ENCODE results near the gene DPF3. TPM values are rescaled to one million over a fixed set of nuclear protein-coding genes. Genes with fewer than 3 reads are reported as not detected.

The DPF3 gene
- total RNA-seq, 1 experiment from 2014 or later, result 1.9 TPM

- Mint-ChIP-seq H3K4me3 (ENCODE audit: unreplicated experiment) (no peak overlapping the region), H3K4me1 (ENCODE audit: insufficient read depth, unreplicated experiment) (no peaks in the 10 kb centered on the region), H3K36me3 (ENCODE audit: insufficient read depth, unreplicated experiment) (peaks cover 5% of the 10 kb centered on the region), H3K27me3 (ENCODE audit: insufficient read depth, unreplicated experiment) (no peaks in the 10 kb centered on the region), H3K27ac (ENCODE audit: low read depth, unreplicated experiment) (no peak overlapping the region), H3K9me3 (ENCODE audit: unreplicated experiment) (no peaks in the 10 kb centered on the region)
- POLR2A ChIA-PET, result no interaction called here
- no peak for DNase-seq (ENCODE audit: unreplicated experiment)
- BruUV-seq (replicated peaks), result no TSS peak
- CTCF ChIA-PET, result no interaction called here
- TF ChIP-seq CTCF (IDR thresholded peaks at IDR 0.05; ENCODE audit: unreplicated experiment), result no peak
- intact Hi-C loops (cut with micrococcal nuclease), result no loop called here
These were observed 101.7 kb downstream of the DPF3 start for GRCh38 chr14:72792051-72792788.

GRCh38 chr14:72790887-72791566 lies 102.9 kb downstream of the DPF3 start:
- Mint-ChIP-seq H3K4me3 (ENCODE audit: unreplicated experiment) (no peak overlapping the region), H3K4me1 (ENCODE audit: insufficient read depth, unreplicated experiment) (no peaks in the 10 kb centered on the region), H3K27ac (ENCODE audit: low read depth, unreplicated experiment) (no peak overlapping the region), H3K27me3 (ENCODE audit: insufficient read depth, unreplicated experiment) (no peaks in the 10 kb centered on the region), H3K9me3 (ENCODE audit: unreplicated experiment) (no peaks in the 10 kb centered on the region), H3K36me3 (ENCODE audit: insufficient read depth, unreplicated experiment) (peaks cover 5% of the 10 kb centered on the region)
- no peak for TF ChIP-seq CTCF (IDR thresholded peaks at IDR 0.05; ENCODE audit: unreplicated experiment)
- no peak for DNase-seq (ENCODE audit: unreplicated experiment)
- no TSS peak for BruUV-seq (replicated peaks)
- intact Hi-C loops (cut with micrococcal nuclease), result no loop called here
- ChIA-PET POLR2A (no interaction called here), CTCF (interaction anchor here (0.6 kb wide), 1 partner anchor 244 kb away, joined by 3 read pairs; no protein-coding TSS in a partner anchor)

- ChIA-PET POLR2A (interaction anchor here (0.7 kb wide), 1 partner anchor 145 kb away, joined by 4 read pairs; no protein-coding TSS in a partner anchor), CTCF (no interaction called here)
- Mint-ChIP-seq H3K27me3 (ENCODE audit: insufficient read depth, unreplicated experiment) (no peaks in the 10 kb centered on the region), H3K4me1 (ENCODE audit: insufficient read depth, unreplicated experiment) (no peaks in the 10 kb centered on the region), H3K4me3 (ENCODE audit: unreplicated experiment) (no peak overlapping the region), H3K27ac (ENCODE audit: low read depth, unreplicated experiment) (no peak overlapping the region), H3K36me3 (ENCODE audit: insufficient read depth, unreplicated experiment) (peaks cover 5% of the 10 kb centered on the region), H3K9me3 (ENCODE audit: unreplicated experiment) (no peaks in the 10 kb centered on the region)
- TF ChIP-seq CTCF (IDR thresholded peaks at IDR 0.05; ENCODE audit: unreplicated experiment), result no peak
- intact Hi-C loops (cut with micrococcal nuclease), result no loop called here
- BruUV-seq (replicated peaks), result no TSS peak
- no peak for DNase-seq (ENCODE audit: unreplicated experiment)
These were observed 104.8 kb downstream of the DPF3 start for GRCh38 chr14:72788972-72789728.

GRCh38 chr14:72788255-72788654 lies 105.6 kb downstream of the DPF3 start:
- POLR2A ChIA-PET, result no interaction called here
- no peak for TF ChIP-seq CTCF (IDR thresholded peaks at IDR 0.05; ENCODE audit: unreplicated experiment)
- intact Hi-C loops (cut with micrococcal nuclease), result no loop called here
- no peak for DNase-seq (ENCODE audit: unreplicated experiment)
- Mint-ChIP-seq H3K4me1 (ENCODE audit: insufficient read depth, unreplicated experiment) (no peaks in the 10 kb centered on the region), H3K27ac (ENCODE audit: low read depth, unreplicated experiment) (no peak overlapping the region), H3K36me3 (ENCODE audit: insufficient read depth, unreplicated experiment) (peaks cover 5% of the 10 kb centered on the region), H3K4me3 (ENCODE audit: unreplicated experiment) (no peak overlapping the region), H3K9me3 (ENCODE audit: unreplicated experiment) (no peaks in the 10 kb centered on the region), H3K27me3 (ENCODE audit: insufficient read depth, unreplicated experiment) (no peaks in the 10 kb centered on the region)
- BruUV-seq (replicated peaks), result no TSS peak
- CTCF ChIA-PET, result interaction anchor here (0.6 kb wide), 1 partner anchor 640 kb away, joined by 3 read pairs; no protein-coding TSS in a partner anchor
